Progenitor cell of endocrine pancreas (in vitro differentiated cells): ENCODE data around the gene REXO5. TPM values are rescaled to one million over a fixed set of nuclear protein-coding genes. Genes with fewer than 3 reads are reported as not detected.
A peak's percentile ranks its signal among the peaks of the same experiment; 100 is the strongest.
"Not testable (repeated sequence)": the region's sequence is repeated elsewhere in the genome, so short reads cannot be mapped to it uniquely, and the experiment has no call there.

Experiments used
- DNase-seq: peaks from one replicate; pipeline ENCODE4 v3.0.0; 2021; ENCODE audit warnings: low spot score; ENCODE audit not compliant: unreplicated experiment
- H3K27ac Mint-ChIP-seq: 2 replicates; pipeline ENCODE4 v1.8.0; 2021; ENCODE audit warnings: mild to moderate bottlenecking, moderate library complexity, mixed read lengths
- H3K27me3 Mint-ChIP-seq: 2 replicates; pipeline ENCODE4 v1.8.0; 2021; ENCODE audit warnings: mixed read lengths
- H3K36me3 Mint-ChIP-seq: 2 replicates; pipeline ENCODE4 v1.8.0; 2022; ENCODE audit warnings: mixed read lengths; ENCODE audit not compliant: insufficient read depth
- H3K4me1 Mint-ChIP-seq: 2 replicates; pipeline ENCODE4 v1.8.0; 2021; ENCODE audit warnings: low read depth, mixed read lengths
- H3K4me3 Mint-ChIP-seq: 2 replicates; pipeline ENCODE4 v1.8.0; 2021; ENCODE audit warnings: low read depth, mild to moderate bottlenecking, moderate library complexity, mixed read lengths
- H3K9me3 Mint-ChIP-seq: 2 replicates; pipeline ENCODE4 v1.8.0; 2021; ENCODE audit warnings: low read depth, mixed read lengths
- total RNA-seq: library from RNA; stranded (reverse); gene quantifications from 2 replicates; pipeline ENCODE4 v1.2.1, GENCODE V29; 2021
- TF ChIP-seq, protein P1 (sequence below): fragments of 200-600 bp; sonication (generic); IDR thresholded peaks from one replicate; pipeline ENCODE4 v1.5.0; 2021; ENCODE audit warnings: antibody characterized with exemption, mild to moderate bottlenecking; ENCODE audit not compliant: unreplicated experiment

Gene REXO5
- total RNA-seq, 1 donor from 2014 or later: 8.0 TPM

DNA sequence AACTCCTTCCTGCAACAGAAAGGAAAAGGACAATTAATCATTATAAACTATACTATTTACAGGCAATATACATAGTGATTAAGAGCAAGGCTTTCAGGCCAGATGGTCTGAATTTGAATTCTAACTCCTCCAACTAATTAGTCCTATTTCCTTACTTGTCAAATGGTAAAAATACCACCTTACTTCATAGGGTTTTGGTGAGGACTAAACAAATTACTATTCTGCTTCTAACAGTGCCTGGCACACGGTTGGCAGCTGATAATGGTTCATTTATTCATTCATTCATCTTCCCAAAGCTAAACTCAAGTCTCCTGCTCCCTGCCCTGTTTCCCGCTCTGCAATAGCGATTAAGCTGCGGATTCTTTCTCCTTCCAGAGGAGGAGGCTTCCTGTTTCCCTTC is 54.0 kb downstream of the REXO5 start:
- no peak overlapping the region for H3K27ac Mint-ChIP-seq
- no peak for DNase-seq
- no peaks in the 10 kb centered on the region for H3K27me3 Mint-ChIP-seq
- peaks cover 20% of the 10 kb centered on the region for H3K36me3 Mint-ChIP-seq
- H3K4me3 Mint-ChIP-seq: no peak overlapping the region
- TF ChIP-seq, protein P1, sequence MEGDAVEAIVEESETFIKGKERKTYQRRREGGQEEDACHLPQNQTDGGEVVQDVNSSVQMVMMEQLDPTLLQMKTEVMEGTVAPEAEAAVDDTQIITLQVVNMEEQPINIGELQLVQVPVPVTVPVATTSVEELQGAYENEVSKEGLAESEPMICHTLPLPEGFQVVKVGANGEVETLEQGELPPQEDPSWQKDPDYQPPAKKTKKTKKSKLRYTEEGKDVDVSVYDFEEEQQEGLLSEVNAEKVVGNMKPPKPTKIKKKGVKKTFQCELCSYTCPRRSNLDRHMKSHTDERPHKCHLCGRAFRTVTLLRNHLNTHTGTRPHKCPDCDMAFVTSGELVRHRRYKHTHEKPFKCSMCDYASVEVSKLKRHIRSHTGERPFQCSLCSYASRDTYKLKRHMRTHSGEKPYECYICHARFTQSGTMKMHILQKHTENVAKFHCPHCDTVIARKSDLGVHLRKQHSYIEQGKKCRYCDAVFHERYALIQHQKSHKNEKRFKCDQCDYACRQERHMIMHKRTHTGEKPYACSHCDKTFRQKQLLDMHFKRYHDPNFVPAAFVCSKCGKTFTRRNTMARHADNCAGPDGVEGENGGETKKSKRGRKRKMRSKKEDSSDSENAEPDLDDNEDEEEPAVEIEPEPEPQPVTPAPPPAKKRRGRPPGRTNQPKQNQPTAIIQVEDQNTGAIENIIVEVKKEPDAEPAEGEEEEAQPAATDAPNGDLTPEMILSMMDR: no peak
- peaks cover 3% of the 10 kb centered on the region for H3K9me3 Mint-ChIP-seq
- no peaks in the 10 kb centered on the region for H3K4me1 Mint-ChIP-seq

DNA sequence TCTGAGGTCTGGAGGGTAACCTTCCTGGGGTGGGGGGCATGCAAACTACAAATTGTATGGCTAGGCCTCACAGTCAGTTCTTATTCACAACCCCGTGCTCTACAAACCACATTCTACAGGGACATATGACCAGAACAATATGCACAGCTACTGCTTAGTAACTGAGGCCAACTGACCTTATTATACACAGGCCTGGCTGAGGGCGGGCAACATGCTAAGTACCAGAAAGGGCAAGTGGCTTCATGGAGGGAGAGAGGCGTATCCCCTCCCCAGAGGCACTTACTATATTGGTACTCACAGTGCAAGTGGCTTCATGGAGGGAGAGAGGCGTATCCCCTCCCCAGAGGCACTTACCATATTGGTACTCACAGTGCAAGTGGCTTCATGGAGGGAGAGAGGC is 54.7 kb downstream of the REXO5 start:
- not testable (repeated sequence) for H3K4me3 Mint-ChIP-seq, DNase-seq, H3K27ac Mint-ChIP-seq, H3K9me3 Mint-ChIP-seq, H3K4me1 Mint-ChIP-seq, H3K27me3 Mint-ChIP-seq
- peaks cover 18% of the 10 kb centered on the region for H3K36me3 Mint-ChIP-seq

DNA sequence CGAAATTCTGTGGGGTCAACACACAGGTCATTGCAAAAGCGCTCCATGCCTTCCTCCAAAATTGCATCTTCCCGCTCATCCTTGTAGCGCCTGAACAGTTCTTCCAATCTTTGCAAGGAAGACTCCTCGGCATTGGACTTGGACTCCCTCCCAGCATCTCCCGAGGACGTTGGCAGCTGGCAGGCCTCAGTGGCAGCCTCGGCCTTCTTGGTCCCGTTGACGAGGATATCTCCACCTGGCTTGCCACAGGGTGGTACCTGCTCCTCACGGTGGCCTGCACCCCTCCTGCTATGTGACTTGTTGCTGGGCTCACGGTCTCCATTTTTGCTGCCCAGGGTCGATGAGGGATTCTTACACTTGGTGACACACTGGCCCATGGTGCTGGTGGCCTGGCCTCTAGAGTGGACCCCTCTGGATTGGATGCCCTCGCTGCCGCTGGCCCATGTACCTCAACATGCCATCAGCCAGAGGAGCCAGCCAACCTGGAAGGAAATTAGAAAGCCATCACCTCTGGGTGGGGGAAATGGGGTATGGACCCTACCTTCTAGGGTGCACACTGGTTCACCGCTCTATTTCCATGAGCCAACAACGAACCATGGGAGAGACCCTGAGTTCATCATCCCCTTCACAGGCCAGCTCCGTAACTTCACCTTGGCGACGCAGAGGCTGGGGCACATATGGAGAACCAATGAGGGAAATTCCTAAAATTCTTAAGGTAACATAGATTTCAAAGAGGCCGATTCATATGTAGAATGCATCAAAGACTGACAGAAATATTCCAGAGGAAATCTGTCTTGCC is 56.0 kb downstream of the REXO5 start:
- H3K4me1 Mint-ChIP-seq: peaks cover 8% of the 10 kb centered on the region
- TF ChIP-seq, protein P1: no peak
- no peak overlapping the region for H3K4me3 Mint-ChIP-seq
- peaks cover 15% of the 10 kb centered on the region for H3K36me3 Mint-ChIP-seq
- DNase-seq: no peak
- peak overlapping the region; percentile 27 for H3K27ac Mint-ChIP-seq
- H3K27me3 Mint-ChIP-seq: no peaks in the 10 kb centered on the region
- H3K9me3 Mint-ChIP-seq: peaks cover 3% of the 10 kb centered on the region

DNA sequence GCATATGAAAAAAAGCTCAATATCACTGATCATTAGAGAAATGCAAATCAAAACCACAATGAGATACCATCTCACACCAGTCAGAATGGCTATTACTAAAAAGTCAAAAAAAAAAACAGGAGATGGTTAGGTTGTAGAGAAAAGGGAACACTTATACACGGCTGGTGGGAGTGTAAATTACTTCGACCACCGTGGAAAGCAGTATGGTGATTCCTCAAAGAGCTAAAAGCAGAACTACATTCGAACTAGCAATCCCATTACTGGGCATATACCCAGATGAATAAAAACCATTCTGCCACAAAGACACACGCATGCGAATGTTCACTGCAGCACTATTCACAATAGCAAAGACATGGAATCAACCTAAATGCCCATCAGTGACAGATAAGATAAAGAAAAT is 58.0 kb downstream of the REXO5 start:
- H3K27ac Mint-ChIP-seq: peak overlapping the region; percentile 31
- H3K27me3 Mint-ChIP-seq, H3K4me1 Mint-ChIP-seq, H3K9me3 Mint-ChIP-seq, DNase-seq, H3K4me3 Mint-ChIP-seq: not testable (repeated sequence)
- H3K36me3 Mint-ChIP-seq: peaks cover 14% of the 10 kb centered on the region

DNA sequence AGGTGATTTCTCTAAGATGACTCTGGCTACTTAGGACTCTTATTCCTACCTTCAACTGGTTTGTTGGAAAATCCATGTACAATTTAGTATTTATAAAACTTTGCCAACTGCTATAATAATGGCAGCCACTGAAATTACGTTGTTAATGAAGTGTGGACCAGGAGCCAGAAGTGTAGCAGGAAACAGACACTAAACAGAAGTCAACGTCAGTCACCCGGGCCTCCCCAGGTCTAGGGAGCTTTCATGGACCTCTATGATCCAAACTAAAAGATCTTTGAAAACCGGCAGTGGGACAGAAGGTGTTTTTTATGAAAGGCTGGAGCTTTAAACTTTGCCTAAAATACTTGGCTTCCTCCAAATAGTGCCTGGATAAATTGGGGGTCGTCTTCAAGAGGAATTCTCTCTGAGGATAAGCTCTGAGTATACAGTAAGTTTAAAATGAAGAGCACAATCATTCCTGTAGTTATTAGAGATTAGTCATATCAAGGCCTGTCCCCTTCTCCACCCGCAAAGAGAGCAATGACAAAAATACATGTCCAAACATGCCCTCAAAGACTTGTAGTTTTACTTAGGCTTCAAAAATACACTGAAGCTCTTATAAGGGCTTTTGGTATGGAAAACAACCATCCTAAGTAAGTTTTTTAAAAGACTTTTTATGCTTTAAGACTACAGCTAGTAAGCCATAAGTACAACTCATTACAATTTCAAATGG is 59.2 kb downstream of the REXO5 start:
- TF ChIP-seq, protein P1: no peak
- Mint-ChIP-seq H3K9me3 (peaks cover 3% of the 10 kb centered on the region), H3K4me3 (no peak overlapping the region), H3K36me3 (peaks cover 7% of the 10 kb centered on the region), H3K4me1 (peaks cover 8% of the 10 kb centered on the region), H3K27me3 (no peaks in the 10 kb centered on the region), H3K27ac (peak overlapping the region; percentile 78)
- DNase-seq: no peak

DNA sequence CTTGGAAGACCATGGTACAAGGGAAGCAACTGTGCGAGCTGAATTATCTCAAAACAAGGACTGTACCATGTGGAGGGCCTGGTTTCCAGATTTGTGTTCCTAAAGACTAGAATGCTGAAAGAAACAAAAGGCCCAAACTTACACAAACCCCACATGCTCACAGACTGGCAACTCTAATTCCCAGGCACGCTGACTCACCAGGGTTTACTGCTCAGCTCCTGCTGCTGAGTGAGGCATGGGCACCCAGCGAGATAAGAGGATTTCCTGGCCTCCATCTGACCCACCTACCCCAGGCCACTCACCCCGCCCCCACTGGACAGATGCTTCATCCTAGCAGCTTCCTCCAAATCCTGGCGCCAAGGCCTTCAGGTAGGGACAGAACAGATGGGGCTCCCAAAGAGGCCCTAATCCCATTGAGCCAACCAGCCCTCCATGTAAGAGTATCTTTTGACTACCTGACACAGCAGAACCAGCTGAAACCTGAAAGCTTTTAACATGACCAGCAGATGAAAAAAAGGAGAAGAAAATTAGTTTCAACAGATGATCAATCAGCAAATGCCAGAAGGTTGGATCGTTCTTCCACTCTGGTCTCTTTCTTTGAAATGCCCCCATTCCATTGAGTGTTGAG is 59.9 kb downstream of the REXO5 start:
- no peaks in the 10 kb centered on the region for H3K27me3 Mint-ChIP-seq
- H3K4me3 Mint-ChIP-seq: no peak overlapping the region
- peak overlapping the region; percentile 78 for H3K27ac Mint-ChIP-seq
- peaks cover 11% of the 10 kb centered on the region for H3K4me1 Mint-ChIP-seq
- TF ChIP-seq, protein P1: no peak
- peaks cover 7% of the 10 kb centered on the region for H3K36me3 Mint-ChIP-seq
- DNase-seq: no peak
- peaks cover 3% of the 10 kb centered on the region for H3K9me3 Mint-ChIP-seq
